Measurements from ENCODE around the gene ACSL1. TPM values are rescaled to one million over a fixed set of nuclear protein-coding genes. Genes with fewer than 3 reads are reported as not detected.

ACSL1 gene
- polyA plus RNA-seq, 2 of the 4 experiments (the other 2 are of a cell fraction), result 10.0 to 12.4 TPM

- no peaks in the 10 kb centered on the region for H3K9me3 ChIP-seq
- POLR2A ChIA-PET, result no interaction called here
- CTCF ChIA-PET, result interaction anchor here (1.0 to 1.5 kb wide), 2 partner anchors 8 to 57 kb away, joined by 4 to 6 read pairs; no protein-coding TSS in a partner anchor
- no peak overlapping the region for H3K4me3 ChIP-seq
- WGBS (ENCODE audit: missing lambda C conversion rate), result 79% methylated on average over 10 of the region's 10 CpGs
- DNase-seq (ENCODE audit: low read depth in 1 of 2, low spot score in 1 of 2) (no peak), FAIRE-seq (no peak), ATAC-seq (no peak)
- H3K27ac ChIP-seq, result no peak overlapping the region
- no peak overlapping the region for H3K4me2 ChIP-seq
- peaks cover 12% of the 10 kb centered on the region for H3K4me1 ChIP-seq
- TF ChIP-seq SMC3 (IDR thresholded peaks at IDR 0.05) (no peak), SREBF2 (IDR thresholded peaks at IDR 0.05) (no peak), BCL3 (IDR thresholded peaks at IDR 0.05) (no peak), PHF8 (IDR thresholded peaks at IDR 0.05; ENCODE audit: borderline replicate concordance, low read depth) (no peak), CBX8 (IDR thresholded peaks at IDR 0.05) (no peak), BHLHE40 (IDR thresholded peaks at IDR 0.05; ENCODE audit: low read depth, low read length) (no peak), RAD21 (conservative IDR thresholded peaks at IDR 0.05 in 1 of 2, IDR thresholded peaks at IDR 0.05 in 1 of 2) (no peak), EHF (CRISPR knock-in tag; IDR thresholded peaks at IDR 0.05) (no peak), CBX2 (IDR thresholded peaks at IDR 0.05; ENCODE audit: borderline replicate concordance, low read depth) (no peak), MAX (IDR thresholded peaks at IDR 0.05) (no peak), HMGXB4 (CRISPR knock-in tag; IDR thresholded peaks at IDR 0.05; ENCODE audit: borderline replicate concordance) (no peak), HES2 (IDR thresholded peaks at IDR 0.05) (no peak), RFX5 (IDR thresholded peaks at IDR 0.05) (no peak)
Observed at GRCh38 chr4:184801781-184802696, 23.7 kb downstream of the ACSL1 start.

GRCh38 chr4:184798504-184798903 lies 27.3 kb downstream of the ACSL1 start:
- no peak overlapping the region for H3K4me2 ChIP-seq
- TF ChIP-seq JUNB (IDR thresholded peaks at IDR 0.05) (no peak), E2F6 (IDR thresholded peaks at IDR 0.05; ENCODE audit: borderline replicate concordance, low read depth) (no peak), CBX2 (IDR thresholded peaks at IDR 0.05; ENCODE audit: borderline replicate concordance, low read depth) (no peak), ZC3H11A (IDR thresholded peaks at IDR 0.05) (no peak), POLR2A (IDR thresholded peaks at IDR 0.05; ENCODE audit: low read length) (no peak), RARB (CRISPR knock-in tag; IDR thresholded peaks at IDR 0.05) (no peak), ATOH8 (CRISPR knock-in tag; IDR thresholded peaks at IDR 0.05; ENCODE audit: low read depth) (no peak), HDAC2 (IDR thresholded peaks at IDR 0.05) (no peak), HEYL (CRISPR knock-in tag; IDR thresholded peaks at IDR 0.05) (no peak), RFX5 (IDR thresholded peaks at IDR 0.05) (no peak), CHD4 (IDR thresholded peaks at IDR 0.05; ENCODE audit: borderline replicate concordance) (no peak), ZNF302 (CRISPR knock-in tag; IDR thresholded peaks at IDR 0.05) (no peak), HOXB13 (CRISPR knock-in tag; IDR thresholded peaks at IDR 0.05; ENCODE audit: low read depth) (no peak), HOXA7 (CRISPR knock-in tag; IDR thresholded peaks at IDR 0.05) (no peak), KDM5A (IDR thresholded peaks at IDR 0.05) (no peak)
- ChIA-PET POLR2A (no interaction called here), CTCF (no interaction called here)
- WGBS (ENCODE audit: missing lambda C conversion rate), result 83% methylated on average over 4 of the region's 7 CpGs
- H3K9me3 ChIP-seq, result no peaks in the 10 kb centered on the region
- H3K27ac ChIP-seq, result no peak overlapping the region
- peaks cover under 1% of the 10 kb centered on the region; the same call in 2 of the 3 replicates for H3K4me1 ChIP-seq
- no peak for ATAC-seq
- FAIRE-seq, result no peak
- DNase-seq (ENCODE audit: low read depth in 1 of 2, low spot score in 1 of 2), result no peak
- H3K4me3 ChIP-seq, result no peak overlapping the region

All from A549 (cell line).